ENCODE measurements around the gene OR12D1.

Gene OR12D1

DNA sequence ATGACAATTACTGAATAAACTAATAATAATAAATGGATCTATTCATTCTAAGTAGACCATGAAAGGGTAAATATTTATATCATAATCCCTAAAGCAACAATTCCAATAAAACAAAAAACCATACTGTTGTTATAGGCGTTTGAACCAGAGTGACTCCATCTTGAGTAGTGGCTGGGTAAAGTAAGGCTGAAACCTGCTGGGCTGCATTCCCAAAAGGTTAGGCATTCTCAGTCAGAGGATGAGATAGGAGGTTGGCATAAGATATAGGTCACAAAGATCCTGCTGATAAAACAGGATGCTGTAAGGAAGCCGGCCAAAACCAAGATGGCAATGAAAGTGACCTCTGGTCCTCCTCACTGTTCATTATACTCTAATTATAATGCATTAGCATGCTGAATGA is 50.6 kb downstream of the OR12D1 start:
- DNase-seq (ENCODE audit: low read depth in 2 of 2), result no peak

- DNase-seq (ENCODE audit: low read depth in 2 of 2), result no peak
Observed at GRCh38 chr6:29465801-29466200, 51.1 kb downstream of the OR12D1 start.

- DNase-seq (ENCODE audit: low read depth in 2 of 2), result no peak
Observed at GRCh38 chr6:29466241-29466640, 51.5 kb downstream of the OR12D1 start.

Data from activated CD4-positive, alpha-beta T cell treated with anti-CD3 and anti-CD28 coated beads for 24 hours (primary cell).